Vagina (tissue), 2 donors: ENCODE results near the gene PRKCG. TPM values are rescaled to one million over a fixed set of nuclear protein-coding genes. Genes with fewer than 3 reads are reported as not detected.
"Not testable (repeated sequence)": the region's sequence is repeated elsewhere in the genome, so short reads cannot be mapped to it uniquely, and the experiment has no call there.

Source experiments
- DNase-seq, 2 donors: peaks; one replicate each; pipeline ENCODE4 v3.0.0-alpha.2; 2017; ENCODE audit errors: extremely low spot score in 2 of 2
- H3K27ac ChIP-seq: fragments of 200-600 bp; sonication (generic); one replicate; pipeline ENCODE4 v1.5.1; 2019
- H3K27me3 ChIP-seq: fragments of 200-600 bp; sonication (generic); one replicate; pipeline ENCODE4 v1.5.1; 2019
- H3K36me3 ChIP-seq, 2 donors: fragments of 200-600 bp; sonication (generic); one replicate each; pipeline ENCODE4 v1.5.1; 2017 to 2019
- H3K4me1 ChIP-seq: fragments of 200-600 bp; sonication (generic); one replicate; pipeline ENCODE4 v1.5.1; 2019
- H3K4me3 ChIP-seq, 2 donors: fragments of 200-600 bp; sonication (generic); 1 replicate in 1 of 2; 2 replicates in 1 of 2; pipeline ENCODE4 v1.5.1; 2016 to 2019
- H3K9me3 ChIP-seq: fragments of 200-600 bp; sonication (generic); one replicate; pipeline ENCODE4 v1.5.1; 2019
- POLR2A ChIP-seq, 2 donors: fragments of 450-650 bp; IDR thresholded peaks; one replicate each; pipeline ENCODE4 v1.6.1; 2017; ENCODE audit warnings: antibody characterized with exemption in 2 of 2, mild to moderate bottlenecking in 2 of 2, moderate library complexity in 2 of 2
- POLR2AphosphoS5 ChIP-seq, 2 donors: sonication (generic); formaldehyde crosslinking; IDR thresholded peaks; one replicate each; pipeline ENCODE4 v1.9.0; 2017; ENCODE audit warnings: antibody characterized with exemption in 2 of 2, mild to moderate bottlenecking in 2 of 2, low read depth in 1 of 2; ENCODE audit not compliant: insufficient read depth in 1 of 2
- intact Hi-C: fragments of 100-400 bp; cut with DNase I; formaldehyde crosslinking; loops from one replicate; pipeline ENCODE4 v1.15.1; 2023
- total RNA-seq: library from RNA; depleted of rRNA; stranded (reverse); fragments of >200 nt; gene quantifications from one replicate; pipeline ENCODE4 v1.2.3, GENCODE V29; 2016
- TF ChIP-seq, protein P1 (sequence below), 3 experiments: fragments of 450-650 bp in 2 of 3; fragments of 200-600 bp in 1 of 3; sonication (generic) in 1 of 3; IDR thresholded peaks; one replicate each; pipeline ENCODE4 v1.5.1; 2017 to 2019; ENCODE audit warnings: antibody characterized with exemption in 3 of 3, mild to moderate bottlenecking in 2 of 3, moderate library complexity in 2 of 3

Gene PRKCG
- total RNA-seq = not detected

DNA sequence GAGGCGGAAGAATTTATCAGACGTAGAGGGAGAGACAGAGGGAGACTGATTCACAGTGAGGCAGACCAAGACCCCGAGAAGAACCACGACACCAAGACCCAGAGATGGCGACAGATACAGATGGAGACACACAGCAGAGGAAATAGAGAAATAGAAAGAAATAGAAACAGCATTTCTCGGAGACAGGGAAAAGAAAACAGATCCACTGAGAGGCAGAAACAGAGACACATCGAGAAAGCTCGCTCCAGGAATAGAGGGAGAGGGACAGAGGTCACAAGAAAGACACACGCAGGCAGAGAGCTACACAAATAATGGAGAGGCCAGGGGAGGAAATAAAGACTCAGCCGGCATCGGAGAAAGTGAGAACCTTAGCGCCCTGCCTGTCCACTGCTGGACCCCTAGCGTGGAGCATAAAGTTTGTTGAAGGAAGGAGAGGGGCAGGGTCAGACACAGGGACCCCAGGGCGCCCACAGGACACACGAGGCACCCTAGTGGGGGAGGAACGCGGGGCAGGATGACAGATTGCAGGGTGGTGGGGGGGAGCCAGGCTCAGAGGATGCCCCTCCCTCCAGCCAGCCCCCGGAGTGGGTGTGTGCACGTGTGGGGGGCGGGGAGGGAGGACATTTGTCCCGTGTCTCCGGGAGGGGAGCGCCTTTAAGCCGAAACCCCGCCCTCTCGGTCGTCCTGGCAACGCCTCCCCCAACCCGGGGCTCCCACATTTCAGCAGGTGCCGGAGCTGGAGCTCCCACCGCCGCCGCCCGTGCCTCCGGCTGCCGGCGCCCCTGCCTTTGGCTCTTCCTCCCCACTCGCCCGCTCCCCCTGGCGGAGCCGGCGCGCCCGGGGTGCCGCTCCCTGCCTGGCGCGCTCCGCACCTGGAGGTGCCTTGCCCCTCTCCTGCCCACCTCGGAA, at the start of gene PRKCG:
Gene PRKCG, plus strand, starts transcription at position 716 of the 909 bp plus-strand sequence. CDS start 298 bp downstream, outside the sequence.
- Histone ChIP-seq H3K27ac (no peak within 1 kb of the TSS), H3K27me3 (peaks cover 10% of the 10 kb centered on the region), H3K9me3 (no peaks in the 10 kb centered on the region), H3K4me1 (peaks cover 27% of the 10 kb centered on the region), H3K4me3 (peak within 1 kb of the TSS; percentile 19 to 42), H3K36me3 (no peaks in the 10 kb centered on the region)
- intact Hi-C loops = no loop called here
- TF ChIP-seq POLR2A (IDR thresholded peaks at IDR 0.05) = no peak
- TF ChIP-seq POLR2AphosphoS5 (IDR thresholded peaks at IDR 0.05; ENCODE audit: insufficient read depth in 1 of 2, low read depth in 1 of 2) = no peak
- TF ChIP-seq, protein P1, sequence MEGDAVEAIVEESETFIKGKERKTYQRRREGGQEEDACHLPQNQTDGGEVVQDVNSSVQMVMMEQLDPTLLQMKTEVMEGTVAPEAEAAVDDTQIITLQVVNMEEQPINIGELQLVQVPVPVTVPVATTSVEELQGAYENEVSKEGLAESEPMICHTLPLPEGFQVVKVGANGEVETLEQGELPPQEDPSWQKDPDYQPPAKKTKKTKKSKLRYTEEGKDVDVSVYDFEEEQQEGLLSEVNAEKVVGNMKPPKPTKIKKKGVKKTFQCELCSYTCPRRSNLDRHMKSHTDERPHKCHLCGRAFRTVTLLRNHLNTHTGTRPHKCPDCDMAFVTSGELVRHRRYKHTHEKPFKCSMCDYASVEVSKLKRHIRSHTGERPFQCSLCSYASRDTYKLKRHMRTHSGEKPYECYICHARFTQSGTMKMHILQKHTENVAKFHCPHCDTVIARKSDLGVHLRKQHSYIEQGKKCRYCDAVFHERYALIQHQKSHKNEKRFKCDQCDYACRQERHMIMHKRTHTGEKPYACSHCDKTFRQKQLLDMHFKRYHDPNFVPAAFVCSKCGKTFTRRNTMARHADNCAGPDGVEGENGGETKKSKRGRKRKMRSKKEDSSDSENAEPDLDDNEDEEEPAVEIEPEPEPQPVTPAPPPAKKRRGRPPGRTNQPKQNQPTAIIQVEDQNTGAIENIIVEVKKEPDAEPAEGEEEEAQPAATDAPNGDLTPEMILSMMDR (IDR thresholded peaks at IDR 0.05) = no peak
- DNase-seq = no peak

DNA sequence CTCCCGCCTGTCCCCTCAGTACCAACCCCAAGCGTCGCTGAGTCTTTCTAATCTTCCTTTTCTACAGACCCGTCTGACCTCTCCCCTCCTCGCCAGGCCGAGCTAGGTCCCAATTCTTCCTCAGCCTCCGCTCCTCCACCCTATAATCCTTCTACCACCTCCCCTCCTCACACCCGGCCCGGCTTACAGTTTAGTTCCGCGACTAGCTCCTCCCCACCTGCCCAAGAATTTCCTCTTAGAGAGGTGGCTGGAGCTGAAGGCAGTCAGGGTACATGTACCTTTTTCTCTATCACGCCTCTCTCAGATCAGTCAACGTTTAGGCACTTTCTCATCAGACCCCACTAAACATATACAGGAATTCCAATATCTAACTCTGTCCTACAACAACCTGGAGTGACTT, 49.1 kb upstream of the PRKCG start:
- DNase-seq, H3K27me3 ChIP-seq, H3K9me3 ChIP-seq, H3K36me3 ChIP-seq, H3K27ac ChIP-seq, intact Hi-C loops, H3K4me3 ChIP-seq, H3K4me1 ChIP-seq: not testable (repeated sequence)

DNA sequence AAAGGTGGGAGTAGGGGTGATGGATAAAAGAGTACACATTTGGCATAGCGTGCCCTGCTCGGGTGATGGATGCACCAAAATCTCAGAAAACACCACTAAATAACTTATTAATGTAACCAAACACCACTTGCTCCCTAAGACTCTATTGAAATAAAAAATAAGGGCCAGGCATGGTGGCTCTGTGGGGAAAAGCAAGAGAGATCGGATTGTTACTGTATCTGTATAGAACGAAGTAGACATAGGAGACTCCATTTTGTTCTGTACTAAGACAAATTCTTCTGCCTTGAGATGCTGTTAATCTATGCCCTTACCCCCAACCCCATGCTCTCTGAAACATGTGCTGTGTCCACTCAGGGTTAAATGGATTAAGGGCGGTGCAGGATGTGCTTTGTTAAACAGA, 43.6 kb upstream of the PRKCG start:
- not testable (repeated sequence) for H3K27ac ChIP-seq

DNA sequence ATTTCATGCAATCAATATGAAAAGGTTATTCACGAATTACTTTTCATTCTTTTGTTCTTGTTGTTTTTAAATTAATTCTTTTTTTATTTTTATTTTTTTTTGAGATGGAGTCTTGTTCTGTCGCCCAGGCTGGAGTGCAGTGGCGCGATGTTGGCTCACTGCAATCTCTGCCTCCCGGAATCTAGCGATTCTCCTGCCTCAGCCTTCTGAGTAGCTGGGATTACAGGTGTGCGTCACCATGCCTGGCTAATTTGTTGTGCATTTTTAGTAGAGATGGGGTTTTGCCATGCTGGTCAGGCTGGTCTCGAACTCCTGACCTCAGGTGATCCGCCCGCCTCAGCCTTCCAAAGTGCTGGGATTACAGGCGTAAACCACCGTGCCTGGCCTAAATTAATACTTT, 41.8 kb upstream of the PRKCG start:
- H3K4me1 ChIP-seq, H3K27ac ChIP-seq, H3K27me3 ChIP-seq, DNase-seq, intact Hi-C loops, H3K36me3 ChIP-seq, H3K4me3 ChIP-seq, H3K9me3 ChIP-seq: not testable (repeated sequence)

More for the DNA sequence above, 43.6 kb upstream of the PRKCG start:
- intact Hi-C loops, H3K27me3 ChIP-seq, DNase-seq, H3K4me3 ChIP-seq, H3K9me3 ChIP-seq, H3K36me3 ChIP-seq, H3K4me1 ChIP-seq: not testable (repeated sequence)

DNA sequence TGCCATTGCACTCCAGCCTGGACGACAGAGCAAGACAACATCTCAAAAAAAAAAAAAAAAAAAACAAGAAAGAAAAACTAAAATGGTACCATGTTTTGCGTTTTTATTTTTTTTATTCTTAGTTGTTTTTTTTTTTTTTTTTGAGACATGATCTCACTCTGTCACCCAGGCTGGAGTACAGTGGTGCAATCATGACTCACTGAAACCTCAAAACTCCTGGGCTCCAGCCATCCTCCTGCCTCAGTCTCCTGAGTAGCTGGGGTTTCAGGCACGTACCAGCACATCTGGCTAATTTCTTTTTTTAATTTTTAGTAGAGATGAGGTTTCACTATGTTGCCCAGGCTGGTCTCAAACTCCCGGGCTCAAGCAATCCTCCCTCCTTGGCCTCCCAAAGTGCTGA, 41.1 kb upstream of the PRKCG start:
- intact Hi-C loops = not testable (repeated sequence)

DNA sequence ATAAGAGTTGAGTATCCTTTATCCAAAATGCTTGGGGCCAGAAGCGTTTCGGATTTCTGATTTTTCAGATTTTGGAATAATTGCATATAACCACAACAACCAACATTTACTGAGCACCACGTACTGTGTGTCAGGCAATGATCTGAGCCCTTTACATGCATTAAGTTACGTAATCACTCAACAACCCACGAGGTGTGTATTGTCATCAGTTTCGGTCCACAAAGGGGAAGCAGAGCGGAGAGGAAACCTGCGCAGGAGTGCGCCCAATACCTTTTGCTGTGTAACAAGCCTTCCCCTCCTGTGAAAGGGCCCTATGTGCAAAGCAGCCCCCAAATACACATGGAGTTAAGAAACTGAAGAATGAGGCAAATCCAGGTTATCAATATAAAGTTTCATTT, 37.1 kb upstream of the PRKCG start:
- H3K36me3 ChIP-seq = no peaks in the 10 kb centered on the region
- no peaks in the 10 kb centered on the region for H3K27me3 ChIP-seq
- no peak for DNase-seq
- no peaks in the 10 kb centered on the region for H3K9me3 ChIP-seq
- peaks cover 8% of the 10 kb centered on the region for H3K4me1 ChIP-seq
- intact Hi-C loops = no loop called here
- H3K27ac ChIP-seq = no peak overlapping the region
- TF ChIP-seq POLR2A (IDR thresholded peaks at IDR 0.05) (no peak), POLR2AphosphoS5 (IDR thresholded peaks at IDR 0.05; ENCODE audit: insufficient read depth in 1 of 2, low read depth in 1 of 2) (no peak)
- TF ChIP-seq, protein P1 (IDR thresholded peaks at IDR 0.05) = no peak
- no peak overlapping the region for H3K4me3 ChIP-seq

More for the DNA sequence above, 41.1 kb upstream of the PRKCG start:
- DNase-seq, H3K9me3 ChIP-seq, H3K4me1 ChIP-seq, H3K27me3 ChIP-seq, H3K36me3 ChIP-seq, H3K27ac ChIP-seq, H3K4me3 ChIP-seq: not testable (repeated sequence)

DNA sequence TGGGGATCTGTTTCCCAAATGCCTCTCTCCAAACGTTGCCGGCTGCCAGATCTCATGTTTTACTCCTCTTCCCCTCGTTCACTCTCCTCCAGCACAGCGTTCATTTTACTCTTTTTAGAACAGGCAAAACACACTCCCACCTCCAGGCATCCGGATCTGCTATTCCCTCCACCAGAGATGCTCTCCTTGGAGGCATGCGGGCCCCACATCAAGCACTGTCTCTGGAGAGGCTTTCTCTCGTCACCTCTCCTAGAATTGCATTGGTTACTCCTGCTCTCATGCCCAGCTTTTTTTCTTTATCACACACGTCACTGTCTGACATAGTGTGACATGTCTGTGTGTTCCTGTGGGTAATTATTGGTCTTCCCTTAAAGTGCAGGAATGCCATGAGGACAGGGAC, 34.4 kb upstream of the PRKCG start:
- no peaks in the 10 kb centered on the region for H3K36me3 ChIP-seq
- DNase-seq = no peak
- TF ChIP-seq, protein P1 (IDR thresholded peaks at IDR 0.05) = no peak
- TF ChIP-seq POLR2AphosphoS5 (IDR thresholded peaks at IDR 0.05; ENCODE audit: insufficient read depth in 1 of 2, low read depth in 1 of 2) = no peak
- TF ChIP-seq POLR2A (IDR thresholded peaks at IDR 0.05) = no peak
- H3K4me3 ChIP-seq = no peak overlapping the region
- H3K27ac ChIP-seq = no peak overlapping the region
- no peaks in the 10 kb centered on the region for H3K27me3 ChIP-seq
- H3K9me3 ChIP-seq = no peaks in the 10 kb centered on the region
- intact Hi-C loops = no loop called here
- H3K4me1 ChIP-seq = no peaks in the 10 kb centered on the region
